ENCODE data around the gene HOXA4. TPM values are rescaled to one million over a fixed set of nuclear protein-coding genes. Genes with fewer than 3 reads are reported as not detected.

HOXA4 gene
- polyA plus RNA-seq, 1 experiment: 1.3 TPM

DNA sequence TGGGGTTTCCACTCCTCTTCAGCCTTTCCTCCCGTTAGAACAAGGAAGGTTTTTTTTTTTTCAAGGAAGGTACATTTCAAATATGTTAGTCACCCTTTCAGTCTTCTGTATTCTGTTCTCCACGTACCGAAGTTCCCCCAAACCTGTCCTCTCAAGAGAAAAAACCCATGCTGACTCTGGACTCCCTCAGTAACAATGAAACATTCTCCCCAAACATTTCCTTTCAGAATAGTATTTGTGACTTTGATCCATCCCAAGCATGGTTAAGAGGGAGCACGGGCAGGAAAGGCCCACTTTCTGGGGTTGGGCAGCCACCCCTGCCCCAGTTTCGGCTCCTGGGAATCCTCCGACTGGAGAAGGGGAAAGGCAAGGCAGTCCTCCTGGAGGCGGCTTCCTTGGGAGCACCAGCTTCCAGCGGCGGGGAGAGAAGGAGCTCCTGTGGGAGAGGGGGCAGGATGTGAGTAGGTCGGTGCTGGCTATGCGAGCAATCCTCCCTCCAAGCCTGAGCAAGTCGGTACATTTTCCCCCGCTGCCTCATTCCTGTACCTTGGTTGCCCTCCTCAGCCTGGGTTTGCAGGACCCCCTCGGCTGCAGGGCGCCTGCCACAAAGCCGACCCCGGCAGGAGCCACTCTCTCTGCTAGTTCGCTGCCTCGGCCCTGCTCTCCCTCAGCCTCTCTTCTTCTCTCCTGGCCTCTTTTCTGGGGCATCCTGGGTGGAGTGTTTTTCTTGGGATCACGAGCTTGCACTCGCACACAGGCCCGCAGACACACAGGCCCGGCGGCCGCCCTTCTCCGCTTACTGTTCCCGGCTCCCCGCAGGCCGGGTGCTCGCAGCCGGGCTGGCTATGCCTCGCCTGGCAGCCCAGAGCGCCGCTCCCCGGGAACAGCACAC is 32.6 kb downstream of the HOXA4 start:
- TF ChIP-seq, protein P1, sequence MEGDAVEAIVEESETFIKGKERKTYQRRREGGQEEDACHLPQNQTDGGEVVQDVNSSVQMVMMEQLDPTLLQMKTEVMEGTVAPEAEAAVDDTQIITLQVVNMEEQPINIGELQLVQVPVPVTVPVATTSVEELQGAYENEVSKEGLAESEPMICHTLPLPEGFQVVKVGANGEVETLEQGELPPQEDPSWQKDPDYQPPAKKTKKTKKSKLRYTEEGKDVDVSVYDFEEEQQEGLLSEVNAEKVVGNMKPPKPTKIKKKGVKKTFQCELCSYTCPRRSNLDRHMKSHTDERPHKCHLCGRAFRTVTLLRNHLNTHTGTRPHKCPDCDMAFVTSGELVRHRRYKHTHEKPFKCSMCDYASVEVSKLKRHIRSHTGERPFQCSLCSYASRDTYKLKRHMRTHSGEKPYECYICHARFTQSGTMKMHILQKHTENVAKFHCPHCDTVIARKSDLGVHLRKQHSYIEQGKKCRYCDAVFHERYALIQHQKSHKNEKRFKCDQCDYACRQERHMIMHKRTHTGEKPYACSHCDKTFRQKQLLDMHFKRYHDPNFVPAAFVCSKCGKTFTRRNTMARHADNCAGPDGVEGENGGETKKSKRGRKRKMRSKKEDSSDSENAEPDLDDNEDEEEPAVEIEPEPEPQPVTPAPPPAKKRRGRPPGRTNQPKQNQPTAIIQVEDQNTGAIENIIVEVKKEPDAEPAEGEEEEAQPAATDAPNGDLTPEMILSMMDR (IDR thresholded peaks at IDR 0.05; ENCODE audit: insufficient read depth, low read depth, low read length): no peak
- POLR2A ChIA-PET: no interaction called here
- CTCF ChIA-PET: no interaction called here
- no peak overlapping the region for H3K4me3 ChIP-seq (ENCODE audit: low read depth, low read length)
- no peaks in the 10 kb centered on the region for H3K27me3 ChIP-seq (ENCODE audit: control insufficient read depth, insufficient read depth, low read length)
- no peaks in the 10 kb centered on the region for H3K36me3 ChIP-seq (ENCODE audit: control insufficient read depth, insufficient read depth, low read length)
- no peak for DNase-seq (ENCODE audit: low read depth)

DNA sequence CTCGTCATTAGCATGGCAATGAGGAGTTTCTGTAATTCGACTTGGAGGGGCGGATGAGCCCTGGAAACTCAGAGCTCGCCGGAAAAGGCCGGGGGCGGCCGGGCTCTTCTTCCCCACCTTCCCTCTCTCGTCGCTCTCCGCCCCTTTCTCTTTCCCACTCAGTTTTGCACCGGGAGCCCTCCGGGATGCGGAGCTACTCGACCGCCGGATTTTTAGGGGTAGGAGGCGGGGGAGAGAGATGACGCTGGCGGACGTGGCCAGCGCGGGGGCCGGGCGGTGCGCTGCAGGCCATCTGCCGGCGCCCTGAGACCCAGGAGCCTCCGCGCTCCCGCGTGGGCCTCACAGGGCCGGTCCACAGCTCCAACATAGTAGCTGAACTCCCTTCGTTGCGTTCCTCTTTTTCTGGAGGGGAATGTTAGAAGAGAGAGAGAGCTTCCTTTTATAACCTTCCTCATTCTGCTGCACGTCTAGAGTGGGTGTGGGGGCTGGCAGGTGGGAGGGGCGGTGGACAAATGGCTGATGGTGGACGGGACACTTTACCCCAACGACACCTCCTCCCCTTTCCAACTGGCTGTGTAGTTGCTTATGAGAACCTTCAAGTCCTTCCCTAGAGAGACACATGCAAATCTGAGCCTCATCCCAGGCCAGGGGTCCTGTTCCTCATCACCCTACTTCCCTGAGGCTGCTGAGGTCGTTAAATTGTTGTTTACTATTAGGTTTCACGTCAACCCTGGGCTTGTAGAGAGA is 33.6 kb downstream of the HOXA4 start:
- ChIA-PET CTCF (interaction anchor here (0.6 to 1.5 kb wide), 7 partner anchors 12 to 54 kb away, joined by 3 to 6 read pairs (median 3); partner anchors contain the start of gene HOXA5), POLR2A (no interaction called here)
- Histone ChIP-seq H3K36me3 (ENCODE audit: control insufficient read depth, insufficient read depth, low read length) (no peaks in the 10 kb centered on the region), H3K4me3 (ENCODE audit: low read depth, low read length) (peak overlapping the region; percentile 87), H3K27me3 (ENCODE audit: control insufficient read depth, insufficient read depth, low read length) (no peaks in the 10 kb centered on the region)
- no peak for DNase-seq (ENCODE audit: low read depth)
- TF ChIP-seq, protein P1 (IDR thresholded peaks at IDR 0.05; ENCODE audit: insufficient read depth, low read depth, low read length): no peak

DNA sequence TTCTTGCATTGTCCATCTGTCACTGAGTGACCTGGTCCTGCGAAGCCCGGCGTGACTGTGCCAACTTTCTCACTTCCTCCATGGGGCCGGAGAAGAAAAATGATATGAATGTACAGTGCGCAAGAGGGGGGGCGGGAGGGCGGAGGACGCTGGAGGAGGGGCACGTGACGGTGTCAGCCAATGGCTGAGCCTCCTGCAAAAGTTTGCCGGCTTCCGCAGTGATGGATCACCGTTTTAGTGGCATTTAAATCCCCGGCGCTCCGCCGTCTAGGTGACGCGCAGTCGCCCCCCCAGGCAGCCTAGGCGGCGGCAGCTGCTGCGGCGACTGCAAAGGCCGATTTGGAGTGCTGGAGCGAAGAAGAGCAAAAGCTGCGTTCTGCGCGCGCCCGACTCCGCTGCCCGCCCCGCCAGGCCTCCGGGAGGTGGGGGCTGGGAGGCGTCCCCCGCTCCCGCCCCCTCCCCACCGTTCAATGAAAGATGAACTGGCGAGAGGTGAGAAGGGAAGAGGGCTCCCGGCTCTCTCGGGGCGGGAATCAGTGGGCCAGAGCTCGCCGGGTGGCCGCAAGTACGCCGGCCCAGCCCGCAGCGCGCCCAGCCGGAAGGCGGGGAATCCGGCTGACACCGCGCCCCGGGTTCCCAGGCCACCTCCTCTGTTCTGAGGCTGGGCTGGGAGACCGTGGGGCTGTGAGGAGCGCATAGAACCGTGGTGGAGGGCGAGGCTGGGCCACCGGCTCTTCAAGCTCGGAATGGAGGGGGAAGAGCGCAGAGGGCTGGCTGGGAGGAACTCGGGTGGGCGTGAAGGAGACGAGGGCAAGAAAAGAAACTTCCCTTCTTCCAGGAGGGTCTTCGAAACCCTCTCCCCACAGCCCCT is 34.4 kb downstream of the HOXA4 start, which contains the start of gene HOXA1:
HOXA1 (minus strand) TSS at position 104 of the 871 bp plus-strand sequence; CDS start at position 16, 88 bp downstream.
- TF ChIP-seq, protein P1 (IDR thresholded peaks at IDR 0.05; ENCODE audit: insufficient read depth, low read depth, low read length): no peak
- POLR2A ChIA-PET: no interaction called here
- DNase-seq (ENCODE audit: low read depth): peak; percentile 48
- H3K27me3 ChIP-seq (ENCODE audit: control insufficient read depth, insufficient read depth, low read length): no peaks in the 10 kb centered on the region
- peak within 1 kb of the TSS; percentile 87 for H3K4me3 ChIP-seq (ENCODE audit: low read depth, low read length)
- CTCF ChIA-PET: interaction anchor here (0.6 to 1.5 kb wide), 7 partner anchors 13 to 55 kb away, joined by 3 to 6 read pairs (median 3); partner anchors contain the start of gene HOXA5
- H3K36me3 ChIP-seq (ENCODE audit: control insufficient read depth, insufficient read depth, low read length): no peaks in the 10 kb centered on the region

DNA sequence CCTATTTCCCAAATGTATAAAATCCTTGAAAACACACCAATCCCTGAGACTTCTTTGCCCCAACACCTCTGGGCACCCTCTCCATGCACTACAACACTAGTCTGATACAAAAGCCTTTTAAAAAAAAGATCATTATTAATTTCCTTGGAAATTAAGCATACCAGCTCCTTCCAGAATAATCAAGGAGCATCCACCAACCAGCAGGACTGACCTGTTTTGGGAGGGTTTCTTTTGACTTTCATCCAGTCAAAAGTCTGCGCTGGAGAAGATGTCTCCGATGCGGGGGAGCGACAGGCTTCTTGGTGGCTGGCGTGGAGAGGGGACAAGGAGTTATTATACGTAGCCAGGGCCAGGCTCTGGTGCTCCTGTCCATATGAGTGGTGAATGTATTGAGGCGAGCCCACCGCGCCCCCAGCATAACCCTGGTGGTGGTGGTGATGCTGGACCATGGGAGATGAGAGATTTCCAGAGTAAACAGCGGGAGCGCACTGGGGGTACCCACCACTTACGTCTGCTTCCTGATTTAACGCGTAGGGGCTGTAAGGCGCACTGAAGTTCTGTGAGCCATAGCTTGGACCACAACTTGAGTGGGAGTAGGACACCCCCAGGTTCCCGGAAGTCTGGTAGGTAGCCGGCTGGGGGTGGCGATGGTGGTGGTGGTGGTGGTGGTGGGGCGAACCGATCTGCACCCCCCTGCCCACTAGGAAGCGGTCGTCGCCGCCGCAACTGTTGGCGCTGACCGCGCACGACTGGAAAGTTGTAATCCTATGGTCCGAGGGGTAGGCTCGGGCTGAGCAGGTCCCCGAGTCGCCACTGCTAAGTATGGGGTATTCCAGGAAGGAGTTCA is 35.3 kb downstream of the HOXA4 start:
- ChIA-PET CTCF (interaction anchor here (1.5 to 2.6 kb wide), 2 partner anchors 13 kb away, joined by 5 to 8 read pairs; no protein-coding TSS in a partner anchor), POLR2A (no interaction called here)
- TF ChIP-seq, protein P1 (IDR thresholded peaks at IDR 0.05; ENCODE audit: insufficient read depth, low read depth, low read length): no peak
- DNase-seq (ENCODE audit: low read depth): no peak
- peak overlapping the region; percentile 87 for H3K4me3 ChIP-seq (ENCODE audit: low read depth, low read length)
- no peaks in the 10 kb centered on the region for H3K36me3 ChIP-seq (ENCODE audit: control insufficient read depth, insufficient read depth, low read length)
- no peaks in the 10 kb centered on the region for H3K27me3 ChIP-seq (ENCODE audit: control insufficient read depth, insufficient read depth, low read length)

All from BJ (cell line).